CD4-positive, alpha-beta T cell treated with Interleukin-15 for 4 hours (primary cell): ENCODE measurements around the gene ABCB9.
"Not testable (repeated sequence)": the region's sequence is repeated elsewhere in the genome, so short reads cannot be mapped to it uniquely, and the experiment has no call there.

Experiments
- DNase-seq: peaks from one replicate; pipeline ENCODE4 v3.0.0-alpha.2; 2020; ENCODE audit warnings: low spot score

The ABCB9 gene

GRCh38 chr12:122965851-122966742 lies at the start of gene ABCB9:
Gene ABCB9, minus strand, starts transcription at chr12:122966463. Its CDS starts 6,228 bp downstream, at chr12:122960235.
- peak; percentile 93 for DNase-seq

DNA sequence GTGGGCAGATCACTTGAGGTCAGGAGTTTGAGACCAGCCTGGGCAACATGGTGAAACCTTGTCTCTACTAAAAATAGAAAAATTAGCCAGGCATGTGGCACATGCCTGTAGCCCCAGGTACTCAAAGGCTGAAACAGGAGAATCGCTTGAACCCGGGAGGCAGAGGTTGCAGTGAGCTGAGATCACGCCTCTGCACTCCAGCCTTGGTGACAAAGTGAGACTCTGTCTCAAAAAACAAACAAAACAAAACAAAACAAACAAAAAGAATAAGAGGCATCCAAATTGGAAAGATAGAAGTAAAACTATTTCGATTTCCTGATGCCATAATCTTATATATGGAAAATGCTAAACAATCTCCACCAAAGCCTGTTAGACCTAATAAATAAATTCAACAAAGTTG lies 48.2 kb upstream of the ABCB9 start:
- DNase-seq, result not testable (repeated sequence)

- DNase-seq, result no peak
Observed at GRCh38 chr12:123013185-123014095, 47.2 kb upstream of the ABCB9 start.

DNA sequence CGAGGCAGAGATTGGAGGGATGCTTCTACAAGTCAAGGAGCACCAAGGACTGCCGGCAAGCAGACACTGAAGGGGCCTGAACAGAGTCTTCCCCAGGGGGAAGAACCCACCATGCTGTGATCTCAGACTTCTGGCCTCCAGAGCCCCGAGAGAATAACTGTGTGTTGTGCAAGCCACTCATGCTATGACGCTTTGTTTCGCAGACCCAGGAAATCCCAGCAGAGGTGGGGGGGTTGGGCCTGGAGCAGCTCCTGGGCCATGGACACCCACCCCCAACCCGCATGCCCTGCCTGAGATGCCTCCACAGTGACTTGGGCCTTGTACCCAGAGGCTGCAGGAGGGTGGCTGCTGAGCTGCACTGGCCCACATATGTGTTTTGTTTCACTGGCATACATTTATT lies 45.4 kb upstream of the ABCB9 start:
- no peak for DNase-seq

DNA sequence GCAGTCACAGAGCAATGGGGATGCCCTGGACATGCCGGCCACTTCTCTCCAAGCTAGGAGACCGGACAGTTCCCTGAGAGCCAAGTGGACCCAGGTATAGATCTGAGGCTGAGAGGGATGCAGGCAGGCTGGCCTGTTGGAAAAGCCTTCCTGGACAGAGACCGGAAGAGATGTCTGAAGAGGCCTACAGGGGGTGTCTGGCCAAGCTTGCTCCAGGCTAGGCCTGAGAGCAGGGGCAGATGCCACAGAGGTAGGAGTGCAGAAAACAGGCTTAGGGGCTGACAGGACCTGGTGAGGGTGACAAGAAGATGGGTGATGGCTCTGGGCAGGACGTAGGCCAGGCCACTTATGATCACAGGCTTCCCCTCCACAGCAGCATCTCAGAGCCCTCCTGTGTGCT lies 44.4 kb upstream of the ABCB9 start:
- no peak for DNase-seq

DNA sequence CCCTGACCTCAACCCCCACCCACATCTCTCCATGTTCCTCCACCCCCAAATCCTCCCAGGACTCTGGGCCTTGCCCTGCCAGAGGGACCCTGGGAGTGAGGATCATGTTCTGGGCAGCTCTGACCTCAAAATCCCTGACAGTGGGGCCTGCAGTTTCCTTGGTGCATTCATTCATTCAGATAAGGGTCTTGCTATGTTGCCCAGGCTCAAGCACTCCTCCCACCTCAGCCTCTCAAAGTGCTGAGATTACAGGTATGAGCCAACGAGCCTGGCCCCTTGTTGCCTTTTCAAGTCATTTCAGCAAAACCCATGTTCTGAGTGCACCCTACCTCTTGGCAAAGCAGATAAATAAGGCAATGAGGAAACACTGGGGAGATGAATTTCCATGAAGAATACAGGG lies 43.8 kb upstream of the ABCB9 start:
- DNase-seq, result no peak

DNA sequence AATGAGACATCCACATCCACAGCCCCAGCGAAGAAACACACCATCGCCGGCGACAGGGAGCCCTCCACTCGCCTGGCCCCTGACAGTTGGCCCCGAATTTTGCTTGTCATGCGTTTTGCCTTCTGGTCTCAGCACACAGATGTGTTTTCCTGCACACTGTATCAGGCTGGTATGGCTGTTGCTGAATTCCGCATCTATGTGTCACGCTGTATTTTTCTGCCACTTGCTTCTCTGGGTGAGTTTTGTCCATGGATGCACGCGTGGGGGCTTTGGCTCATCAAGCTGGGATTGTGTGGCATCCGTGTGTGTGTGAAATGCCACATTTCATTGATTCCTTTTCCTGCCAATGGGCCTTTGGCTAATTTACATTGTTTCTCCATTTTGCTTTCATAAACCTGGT lies 40.7 kb upstream of the ABCB9 start:
- DNase-seq, result no peak

- no peak for DNase-seq
Observed at GRCh38 chr12:123005081-123005626, 38.9 kb upstream of the ABCB9 start.

DNA sequence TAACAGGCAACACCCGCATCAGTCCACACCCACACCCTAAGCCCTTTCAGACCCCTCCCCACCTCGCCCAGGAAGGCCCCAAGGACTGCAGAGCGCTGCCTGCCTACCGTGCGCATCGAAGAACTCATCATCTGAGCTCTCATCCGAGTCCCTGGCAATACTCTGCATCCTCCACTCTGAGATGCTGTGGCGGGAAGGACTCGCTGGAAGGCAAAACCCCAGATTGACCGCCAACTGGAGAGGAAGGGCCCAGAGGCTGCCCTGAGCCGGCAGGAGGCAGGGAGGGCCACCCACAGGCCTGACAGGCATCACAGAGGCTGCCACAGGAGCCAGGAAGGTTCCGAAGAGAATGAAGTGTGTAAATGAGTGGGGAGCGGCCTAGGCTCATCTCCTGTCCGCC lies 38.0 kb upstream of the ABCB9 start:
- DNase-seq, result no peak

- no peak for DNase-seq
Observed at GRCh38 chr12:123003257-123003656, 37.0 kb upstream of the ABCB9 start.

DNA sequence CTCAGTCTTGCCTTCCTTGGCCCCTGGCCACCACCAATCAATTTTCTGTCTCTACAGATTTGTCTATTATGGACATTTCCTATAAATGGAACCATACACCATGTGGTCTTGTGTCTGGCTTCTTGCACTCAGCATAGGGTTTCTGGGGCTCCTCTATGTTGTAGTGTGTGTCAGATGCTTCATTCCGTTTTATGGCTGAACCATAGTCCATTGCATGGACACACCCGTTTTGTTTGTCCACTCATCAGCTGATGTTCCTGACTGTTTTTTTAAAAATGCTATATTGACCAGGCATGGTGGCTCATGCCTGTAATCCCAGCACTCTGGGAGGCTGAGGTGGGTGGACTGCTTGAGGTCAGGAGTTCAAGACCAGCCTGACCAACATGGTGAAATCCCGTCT lies 35.2 kb upstream of the ABCB9 start:
- DNase-seq, result no peak

DNA sequence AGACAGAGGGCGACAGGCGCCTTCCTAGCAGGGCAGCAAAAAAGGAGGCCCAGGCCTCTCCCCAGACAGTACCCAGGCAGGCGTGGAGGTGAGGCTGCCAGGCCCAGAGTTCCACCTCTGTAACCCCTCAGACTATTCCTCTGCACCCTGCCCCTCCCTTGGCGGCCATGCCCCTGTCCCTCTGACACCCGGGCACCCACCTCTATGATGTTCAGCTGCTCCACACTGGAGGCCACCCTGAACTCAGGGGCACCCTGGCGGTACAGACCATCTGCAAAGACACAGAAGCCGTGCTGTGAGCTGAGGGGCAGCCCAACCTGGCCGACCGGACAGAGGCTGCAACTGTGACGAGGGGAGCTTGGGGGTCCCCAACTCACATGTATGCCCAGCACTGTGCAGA lies 34.3 kb upstream of the ABCB9 start:
- DNase-seq, result no peak

DNA sequence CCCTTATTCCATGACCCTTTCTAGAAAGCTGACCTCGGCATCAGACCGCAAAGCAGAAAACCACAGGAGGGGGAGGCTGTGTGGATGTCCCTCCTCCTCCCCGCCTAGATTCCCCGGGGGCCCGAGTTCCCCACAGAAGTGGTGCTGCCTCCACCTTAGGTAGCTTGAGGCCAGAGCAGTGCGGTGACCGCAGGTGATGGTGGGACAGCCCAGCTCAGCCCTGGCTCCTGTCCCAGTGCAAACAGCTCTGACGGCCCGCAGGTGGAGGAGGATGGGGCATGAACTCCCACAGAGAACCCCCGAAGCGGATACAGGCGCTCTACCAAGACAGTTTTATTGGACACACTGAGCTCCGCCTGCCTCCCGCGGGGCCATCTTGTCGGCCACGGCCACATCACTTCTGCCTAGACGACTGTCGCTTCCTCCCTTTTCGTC lies 33.7 kb upstream of the ABCB9 start:
- no peak for DNase-seq

- DNase-seq, result no peak
Observed at GRCh38 chr12:122999196-122999946, 33.1 kb upstream of the ABCB9 start.

- DNase-seq, result no peak
Observed at GRCh38 chr12:122998316-122998715, 32.1 kb upstream of the ABCB9 start.

GRCh38 chr12:122997343-122998250 lies 31.3 kb upstream of the ABCB9 start:
- DNase-seq, result no peak

- DNase-seq, result no peak
Observed at GRCh38 chr12:122996621-122997342, 30.5 kb upstream of the ABCB9 start.

DNA sequence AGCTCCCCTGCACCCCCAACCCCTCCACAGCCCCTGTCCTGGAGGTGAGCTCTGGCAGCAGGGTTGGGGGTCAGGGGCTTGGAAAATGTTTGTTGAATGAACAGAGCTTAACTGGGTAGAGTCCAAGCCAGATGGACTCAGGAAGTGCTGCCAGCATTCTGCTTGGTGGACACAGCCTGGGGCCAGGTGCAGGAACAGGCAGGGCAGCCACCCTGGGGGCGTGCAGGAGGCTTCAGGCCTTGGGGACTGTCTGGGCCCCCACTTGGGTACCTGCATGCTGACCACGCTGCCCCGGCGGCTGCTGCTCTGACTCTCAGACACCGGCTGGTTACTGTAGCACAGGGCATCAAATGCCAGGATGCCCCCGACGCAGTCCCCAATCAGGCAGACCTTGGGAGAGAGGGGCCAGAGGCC lies 29.9 kb upstream of the ABCB9 start:
- DNase-seq, result no peak

DNA sequence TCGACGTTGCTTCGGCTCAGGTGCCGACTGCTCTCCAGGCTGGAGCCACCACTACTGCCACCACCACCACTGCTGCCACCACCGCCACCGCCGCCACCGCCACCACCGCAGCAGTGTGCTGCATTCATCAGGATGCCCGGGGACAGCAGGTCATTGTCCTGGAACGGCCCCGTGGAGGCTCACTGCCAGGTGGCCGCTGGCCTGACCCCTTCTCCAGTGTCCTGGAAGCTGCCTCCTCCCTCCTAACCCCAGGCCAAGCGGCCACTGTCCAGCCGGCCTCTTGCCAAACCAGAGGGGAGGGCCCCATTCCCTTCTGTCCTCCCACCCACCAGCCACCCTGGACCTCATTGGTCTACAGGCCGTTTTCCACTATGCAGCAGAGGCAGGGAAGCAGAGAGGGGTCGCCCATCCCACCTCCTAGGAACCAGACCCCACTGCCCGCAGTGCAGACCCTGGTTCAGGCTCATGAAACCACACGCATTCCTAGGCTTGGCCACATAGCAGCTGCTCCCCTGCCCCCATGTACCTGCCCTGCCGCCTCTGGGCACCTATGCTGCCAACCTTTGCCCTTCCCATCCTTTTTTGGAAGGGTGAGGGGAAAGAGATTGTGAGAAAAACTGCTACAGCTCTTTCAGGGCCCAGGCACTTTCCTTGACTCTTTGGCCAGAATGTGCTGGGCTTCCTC lies 29.4 kb upstream of the ABCB9 start:
- DNase-seq, result no peak
